ENCODE data around the gene UBE2N.

Gene UBE2N, protein sequence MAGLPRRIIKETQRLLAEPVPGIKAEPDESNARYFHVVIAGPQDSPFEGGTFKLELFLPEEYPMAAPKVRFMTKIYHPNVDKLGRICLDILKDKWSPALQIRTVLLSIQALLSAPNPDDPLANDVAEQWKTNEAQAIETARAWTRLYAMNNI

DNA sequence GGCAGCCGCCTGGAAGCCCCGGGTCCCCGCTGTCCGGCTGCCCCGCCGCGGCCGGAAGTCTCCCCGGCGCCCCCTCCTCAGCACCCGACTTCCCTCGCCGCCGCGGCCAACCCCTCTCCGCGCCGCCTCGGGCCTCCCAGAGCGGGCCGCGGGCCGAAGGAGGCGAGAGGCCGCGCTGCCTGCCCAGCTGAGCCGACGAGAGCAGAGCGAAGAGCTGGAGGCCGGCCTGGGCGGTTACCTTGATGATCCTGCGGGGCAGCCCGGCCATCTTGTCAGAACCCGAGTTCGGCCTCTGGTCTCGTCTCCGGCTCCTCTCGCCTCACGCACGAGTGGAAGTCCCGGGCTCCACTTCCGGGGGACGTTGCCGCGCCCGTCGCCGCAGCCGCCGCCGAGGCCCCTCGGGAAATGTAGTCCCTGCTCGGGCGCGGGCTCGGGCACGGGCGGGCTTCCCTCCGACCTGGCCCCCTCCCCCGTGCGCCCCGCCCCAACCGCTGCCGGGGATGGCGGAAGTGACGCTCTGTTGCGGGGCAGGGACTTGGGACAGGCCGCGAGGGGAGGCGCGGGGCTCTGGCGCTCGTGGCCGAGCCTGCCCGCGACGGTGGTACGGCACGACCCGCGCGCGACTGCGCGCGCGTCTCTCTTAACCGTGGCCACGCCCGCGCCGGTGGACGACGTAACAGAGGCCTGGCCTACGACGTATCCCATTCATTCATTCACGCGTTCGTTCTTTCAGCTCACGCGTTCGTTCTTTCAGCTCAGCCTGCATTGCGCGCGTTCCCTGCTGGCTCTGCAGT lies at the start of gene UBE2N:
TSS of gene UBE2N (minus strand) at position 331 of the 794 bp plus-strand sequence. CDS start at position 268, 63 bp downstream.
- DNase-seq (ENCODE audit: low spot score) = peak; percentile 98

DNA sequence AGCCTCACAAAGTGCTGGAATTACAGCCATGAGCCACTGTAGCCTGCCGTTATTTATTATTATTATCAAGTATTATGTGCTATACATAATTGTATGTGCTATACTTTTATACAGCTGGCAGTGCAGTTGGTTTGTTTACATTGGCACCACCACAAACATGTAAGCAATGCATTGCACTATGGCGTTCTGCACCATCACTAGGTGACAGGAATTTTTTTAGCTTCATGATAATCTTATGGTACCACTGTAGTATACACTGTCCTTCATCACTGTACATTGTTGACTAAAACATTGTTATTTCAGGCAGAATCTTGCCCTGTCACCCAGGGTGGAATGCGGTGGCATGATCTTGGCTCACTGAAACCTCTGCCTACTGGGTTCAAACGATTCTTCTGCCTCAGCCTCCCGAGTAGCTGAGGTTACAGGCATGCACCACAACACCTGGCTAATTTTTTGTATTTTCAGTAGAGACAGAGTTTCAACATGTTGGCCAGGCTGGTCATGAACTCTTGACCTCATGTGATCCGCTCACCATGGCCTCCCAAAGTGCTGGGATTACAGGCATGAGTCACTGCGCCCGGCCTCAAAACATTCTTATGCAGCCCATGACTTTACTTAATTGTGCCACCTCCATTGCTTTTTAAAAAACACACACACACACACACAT lies 42.7 kb upstream of the UBE2N start:
- no peak for DNase-seq (ENCODE audit: low spot score)

DNA sequence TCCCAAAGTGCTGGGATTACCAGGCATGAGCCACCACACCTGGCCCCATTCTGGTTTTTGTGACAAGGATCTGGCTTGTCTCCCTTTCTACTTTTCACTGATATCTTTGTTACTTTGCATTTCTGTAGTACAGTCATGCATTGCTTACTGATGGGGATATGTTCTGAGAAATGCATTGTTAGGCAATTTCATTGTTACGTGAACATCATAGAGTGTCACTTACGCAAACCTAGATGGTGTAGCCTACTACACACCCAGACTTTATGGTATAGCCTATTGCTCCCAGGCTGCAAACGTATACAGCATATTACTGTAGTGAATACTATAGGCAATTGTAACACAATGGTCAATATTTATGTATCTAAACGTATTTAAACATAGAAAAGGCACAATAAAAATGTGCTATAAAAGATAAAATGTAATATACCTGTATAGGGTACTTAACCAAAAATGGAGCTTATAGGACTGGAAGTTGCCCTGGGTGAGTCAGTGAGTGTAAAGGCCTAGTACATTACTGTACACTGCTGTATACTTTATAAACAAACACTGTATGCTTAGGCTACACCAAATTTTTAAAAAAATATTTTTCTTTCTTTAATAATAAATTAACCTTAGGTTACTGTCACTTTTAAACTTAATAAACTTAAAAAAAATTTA lies 41.5 kb upstream of the UBE2N start:
- no peak for DNase-seq (ENCODE audit: low spot score)

DNA sequence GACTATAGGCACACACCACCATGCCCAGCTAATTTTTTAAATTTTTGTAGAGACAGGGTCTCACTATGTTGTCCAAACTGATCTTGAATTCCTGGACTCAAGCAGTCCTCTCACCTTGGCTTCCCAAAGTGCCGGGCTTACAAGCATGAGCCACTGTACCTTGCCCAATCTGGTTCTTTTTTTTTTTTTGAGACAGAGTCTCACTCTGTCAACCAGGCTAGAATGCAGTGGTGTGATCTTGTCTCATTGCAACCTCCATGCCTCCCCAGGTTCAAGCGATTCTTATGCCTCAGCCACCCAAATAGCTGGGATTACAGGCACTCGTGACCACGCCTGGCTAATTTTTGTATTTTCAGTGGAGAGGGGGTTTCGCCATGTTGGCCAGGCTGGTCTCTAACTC lies 41.0 kb upstream of the UBE2N start:
- DNase-seq (ENCODE audit: low spot score) = no peak

DNA sequence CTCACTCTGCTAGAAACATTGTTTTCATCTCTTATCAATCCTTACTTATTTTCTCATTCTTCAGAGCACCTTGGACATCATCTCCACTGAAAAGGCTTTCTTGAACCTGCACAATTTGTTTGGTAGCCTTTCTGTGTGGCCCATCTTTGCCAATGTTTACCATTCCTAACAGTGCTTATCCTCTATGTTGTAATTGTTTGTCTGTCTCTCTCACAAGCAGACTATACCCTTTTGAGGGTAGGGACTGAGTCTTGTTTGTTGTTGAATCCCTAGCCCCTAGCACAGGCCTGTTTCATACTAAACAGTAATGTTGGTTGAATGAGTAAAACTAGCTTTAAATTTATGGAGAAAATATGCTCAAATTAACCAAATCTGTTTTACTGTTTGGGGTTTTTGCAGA lies 34.8 kb upstream of the UBE2N start:
- DNase-seq (ENCODE audit: low spot score) = no peak

DNA sequence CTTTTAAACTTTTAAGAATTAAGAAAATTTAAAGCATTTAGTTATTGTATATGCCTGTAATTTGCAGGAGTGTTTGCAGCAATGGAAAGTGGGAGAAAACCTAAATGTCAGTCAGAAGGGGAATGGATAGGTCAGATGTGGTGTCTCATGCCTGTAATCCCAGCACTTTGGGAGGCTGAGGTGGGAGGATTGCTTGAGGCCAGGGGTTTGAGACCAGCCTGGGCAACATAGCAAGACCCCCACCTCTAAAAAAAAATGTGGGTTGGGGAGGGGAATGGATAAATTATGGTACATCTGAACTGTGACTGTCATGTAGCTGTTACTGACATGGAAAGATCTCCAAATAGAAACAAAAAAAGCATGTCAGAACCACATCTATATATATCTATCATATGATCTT lies 27.6 kb upstream of the UBE2N start:
- no peak for DNase-seq (ENCODE audit: low spot score)

DNA sequence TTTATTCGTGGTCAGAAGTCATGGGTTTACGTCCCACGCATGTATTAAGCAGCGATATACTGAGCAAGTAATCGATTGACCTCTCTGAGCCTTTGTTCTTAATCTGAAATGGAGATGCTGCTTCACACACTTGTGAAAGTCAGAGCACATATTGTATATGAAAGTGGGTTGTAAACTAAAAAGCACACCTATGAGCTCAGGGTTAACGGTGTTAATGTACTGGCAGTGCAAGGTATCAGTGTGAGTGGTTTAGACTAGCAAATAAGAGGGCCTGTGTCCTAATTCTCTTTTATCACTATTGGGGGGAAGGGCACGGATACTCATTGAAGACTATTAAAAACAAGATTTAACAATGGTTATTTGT lies 26.2 kb upstream of the UBE2N start:
- DNase-seq (ENCODE audit: low spot score) = peak; percentile 12

DNA sequence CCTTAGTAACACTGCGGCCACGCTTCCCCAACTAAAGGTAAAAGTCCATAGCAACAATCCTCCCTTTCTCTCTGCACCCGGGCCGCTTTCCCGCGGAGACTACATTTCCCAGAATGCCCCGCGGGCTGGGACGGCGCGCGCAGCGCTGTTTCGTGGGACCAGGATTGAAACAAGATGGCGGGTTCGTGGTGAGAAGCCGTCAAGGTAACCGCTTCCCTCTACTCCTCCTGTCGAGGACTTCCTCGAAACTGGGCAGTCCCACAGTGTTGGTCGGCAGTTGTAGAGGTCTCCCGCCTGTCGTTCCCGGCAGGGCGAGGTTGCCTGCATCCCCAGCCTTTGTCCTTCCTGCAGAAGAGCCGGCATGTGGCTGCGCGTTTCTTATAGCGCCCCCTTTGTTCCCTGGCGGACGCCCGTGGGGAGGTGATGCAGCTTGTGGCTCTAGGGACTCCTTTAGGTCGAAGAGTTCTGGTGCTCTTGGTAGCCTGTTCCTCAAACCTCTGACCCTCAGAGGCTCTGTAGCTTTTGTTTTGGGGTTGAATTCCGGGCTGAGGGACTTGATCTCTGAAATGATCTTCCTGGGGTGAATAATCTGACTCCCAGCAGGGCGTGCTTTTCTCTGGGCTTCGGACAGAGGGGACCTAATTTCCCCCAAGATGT lies 25.7 kb upstream of the UBE2N start, which contains the start of gene MRPL42:
TSS of gene MRPL42 (plus strand) at position 164 of the 657 bp plus-strand sequence. CDS start 1,772 bp downstream, outside the sequence.
- peak; percentile 95 for DNase-seq (ENCODE audit: low spot score)

DNA sequence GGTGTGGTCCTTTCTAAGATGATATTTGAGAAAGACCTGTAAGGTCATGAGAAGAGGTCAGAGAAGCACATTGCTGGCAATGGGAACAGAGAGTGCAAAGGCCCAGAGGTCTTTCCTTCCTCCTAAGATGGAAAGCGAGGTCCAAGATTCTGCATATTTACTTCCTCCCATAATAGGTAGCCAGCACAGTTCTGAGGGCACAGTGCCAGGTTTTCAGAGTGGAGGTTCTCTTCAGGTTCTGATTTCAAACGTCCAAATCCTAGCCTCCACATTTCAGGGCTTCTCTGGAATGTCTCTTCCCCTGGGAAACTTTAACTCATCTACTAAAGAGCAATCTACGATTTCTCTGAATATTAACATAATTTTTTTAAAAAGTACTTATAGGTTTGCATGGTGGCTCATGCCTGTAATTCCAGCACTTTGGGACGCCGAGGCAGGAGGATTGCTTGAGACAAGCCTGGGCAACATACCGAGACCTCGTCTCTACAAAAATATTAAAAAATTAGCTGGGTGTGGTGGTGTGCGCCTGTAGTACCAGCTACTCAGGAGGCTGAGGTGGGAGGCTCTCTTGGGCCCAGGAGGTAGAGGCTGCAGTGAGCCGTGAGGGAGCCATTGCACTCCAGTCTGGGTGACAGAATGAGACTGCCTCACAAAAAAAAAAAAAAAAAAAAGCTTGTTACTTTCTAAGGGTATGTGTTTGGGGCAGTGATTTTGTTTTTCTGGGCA lies 25.0 kb upstream of the UBE2N start:
- DNase-seq (ENCODE audit: low spot score) = no peak

DNA sequence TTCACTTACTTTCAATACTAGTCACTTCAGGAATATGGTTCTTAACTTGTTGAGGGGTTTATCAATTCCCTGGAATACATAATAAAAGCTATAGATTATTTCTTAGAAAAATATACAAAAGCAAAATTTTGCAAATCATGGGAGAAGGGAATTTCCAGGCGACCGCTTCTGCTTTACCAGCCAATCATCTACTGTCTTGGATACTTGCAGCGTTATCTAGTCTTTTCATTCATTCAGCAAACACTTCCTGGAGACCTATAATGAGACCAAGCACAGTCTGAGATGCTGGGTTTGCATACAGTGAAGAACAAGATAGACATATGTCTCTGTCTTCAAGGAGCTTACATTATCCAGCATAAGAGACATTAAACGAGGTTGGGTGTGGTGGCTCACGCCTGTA lies 24.1 kb upstream of the UBE2N start:
- no peak for DNase-seq (ENCODE audit: low spot score)

DNA sequence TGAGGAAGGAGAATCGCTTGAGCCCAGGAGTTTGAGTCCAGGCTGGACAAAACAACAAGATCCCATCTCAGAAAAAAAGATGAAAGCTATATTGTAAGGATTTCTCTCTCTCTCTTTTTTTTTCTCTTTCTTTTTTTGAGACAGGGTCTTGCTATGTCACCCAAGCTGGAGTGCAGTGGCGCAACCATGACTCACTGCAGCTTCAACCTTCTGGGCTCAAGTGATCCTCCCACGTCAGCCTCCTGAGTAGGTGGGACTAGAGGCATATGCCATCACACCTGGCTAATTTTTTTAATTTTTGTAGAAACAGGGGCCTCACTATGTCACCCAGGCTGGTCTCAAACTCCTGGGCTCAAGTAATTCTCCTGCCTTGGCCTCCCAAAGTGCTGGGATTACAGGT lies 19.8 kb upstream of the UBE2N start:
- DNase-seq (ENCODE audit: low spot score) = no peak

DNA sequence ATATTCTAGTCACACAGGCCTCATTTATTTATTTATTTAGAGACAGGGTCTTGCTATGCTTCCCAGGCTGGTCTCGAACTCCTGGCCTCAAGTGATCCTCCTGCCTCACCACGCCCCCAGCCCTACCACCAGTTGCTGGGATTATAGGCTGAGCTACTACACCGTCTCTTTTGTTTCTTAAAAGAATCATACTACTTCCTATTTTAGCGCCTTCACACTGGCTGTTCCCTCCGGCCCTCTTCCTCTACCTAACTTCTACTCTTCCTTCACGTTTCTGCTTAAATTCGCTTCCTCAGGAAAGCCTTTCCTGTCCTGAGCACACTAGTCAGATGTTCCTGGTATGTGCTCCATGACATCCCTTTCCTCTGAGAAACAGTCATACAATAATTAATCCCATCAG lies 19.2 kb upstream of the UBE2N start:
- no peak for DNase-seq (ENCODE audit: low spot score)

DNA sequence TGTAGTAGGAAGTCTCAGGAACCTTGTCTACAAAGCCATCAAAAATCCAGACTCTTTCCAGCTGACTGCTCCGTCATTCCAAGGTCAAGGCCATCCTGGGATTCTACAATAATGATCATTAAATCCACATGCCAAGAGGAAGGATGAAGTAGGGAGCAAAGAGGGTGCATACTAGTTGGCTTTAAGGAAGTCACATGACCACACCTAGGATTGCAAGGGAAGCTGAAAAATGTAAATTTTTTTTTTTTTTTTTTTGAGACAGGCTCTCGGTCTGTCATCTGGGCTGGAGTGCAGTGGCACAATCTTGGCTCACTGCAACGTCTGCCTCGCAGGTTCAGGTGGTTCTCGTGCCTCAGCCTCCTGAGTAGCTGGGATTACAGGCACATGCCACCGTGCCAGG lies 18.3 kb upstream of the UBE2N start:
- no peak for DNase-seq (ENCODE audit: low spot score)

DNA sequence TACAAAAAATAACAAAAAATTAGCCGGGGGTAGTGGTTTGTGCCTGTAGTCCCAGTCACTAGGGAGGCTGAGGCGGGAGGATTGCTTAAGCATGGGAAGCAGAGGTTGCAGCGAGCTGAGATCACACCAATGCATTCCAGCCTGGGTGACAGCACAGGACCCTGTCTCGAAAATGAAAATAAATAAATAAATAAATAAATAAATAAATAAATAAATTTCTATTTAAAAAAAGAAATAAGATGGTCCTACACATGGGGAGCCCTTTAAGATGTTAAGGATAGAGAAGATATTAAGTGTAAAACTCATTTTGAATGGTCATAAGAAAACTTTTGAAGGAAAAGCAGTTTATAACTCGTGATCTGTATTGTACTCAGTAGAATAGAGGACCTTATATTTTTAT lies 17.4 kb upstream of the UBE2N start:
- DNase-seq (ENCODE audit: low spot score) = no peak

DNA sequence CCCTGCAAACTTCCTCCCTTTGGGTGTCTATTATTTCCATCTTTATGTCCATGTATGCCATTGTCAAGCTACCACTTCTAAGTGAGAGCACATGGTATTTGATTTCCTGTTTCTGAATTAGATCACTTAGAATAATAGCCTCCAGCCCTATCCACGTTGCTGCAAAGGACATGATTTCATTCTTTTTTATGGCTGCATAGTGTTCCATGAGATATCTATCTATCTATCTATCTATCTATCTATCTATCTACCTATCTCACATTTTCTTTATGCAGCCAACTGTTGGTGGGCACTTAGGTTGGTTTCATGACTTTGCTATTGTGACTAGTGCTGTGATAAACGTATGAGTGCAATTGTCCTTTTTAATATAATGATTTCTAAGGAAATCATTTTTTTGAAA lies 14.3 kb upstream of the UBE2N start:
- no peak for DNase-seq (ENCODE audit: low spot score)

DNA sequence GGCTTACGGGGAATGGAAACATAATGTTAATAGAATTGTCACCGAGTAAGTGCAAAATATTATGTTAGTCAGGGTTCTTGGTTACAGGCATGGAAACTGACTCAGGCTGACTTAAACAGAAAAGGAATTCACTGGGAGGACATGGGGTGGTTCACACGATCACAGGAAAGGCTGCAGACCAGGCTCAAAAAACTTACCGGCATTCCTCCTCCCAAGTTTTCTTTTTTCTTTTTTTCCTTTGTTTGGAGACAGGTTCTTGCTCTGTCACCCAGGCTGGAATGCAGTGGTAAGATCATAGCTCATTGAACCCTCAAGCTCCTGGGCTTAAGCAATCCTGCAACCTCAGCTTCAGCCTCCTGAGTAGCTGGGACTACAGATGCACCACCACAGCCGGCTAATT lies 11.9 kb upstream of the UBE2N start:
- DNase-seq (ENCODE audit: low spot score) = no peak

DNA sequence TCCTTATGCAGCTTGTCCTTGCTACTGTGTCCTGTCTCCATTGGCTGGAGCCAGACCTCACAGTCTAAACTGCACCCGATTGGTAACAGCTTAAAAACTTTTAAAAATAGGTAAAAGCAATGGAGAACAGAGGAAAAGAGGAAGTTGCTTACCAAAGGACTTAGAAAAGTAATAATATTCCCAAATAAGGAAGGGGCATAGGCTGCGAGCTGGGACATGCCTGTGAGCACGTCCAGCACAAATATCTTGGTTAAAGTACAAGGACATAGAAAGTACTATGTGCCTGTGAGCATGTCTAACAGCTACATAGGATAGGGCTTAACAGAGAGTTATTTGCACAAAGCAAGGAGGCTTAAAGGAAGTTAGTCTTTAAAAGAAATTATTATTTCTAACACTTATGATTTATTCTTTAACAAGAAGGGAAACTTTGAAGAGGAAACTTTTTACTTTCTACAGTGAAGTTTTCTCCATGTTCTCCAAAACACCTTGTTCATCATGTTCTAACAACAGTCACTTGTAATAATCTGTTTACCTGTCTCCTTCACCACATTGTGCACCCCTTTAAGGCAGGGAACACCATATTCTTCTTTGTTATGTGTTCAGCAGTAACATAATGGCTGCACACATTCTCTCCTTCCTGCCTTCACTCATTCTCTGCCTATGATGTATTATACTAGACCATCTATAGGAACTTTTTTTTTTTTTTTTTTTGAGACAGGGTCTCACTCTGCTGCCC lies 9.8 kb upstream of the UBE2N start:
- DNase-seq (ENCODE audit: low spot score) = no peak

DNA sequence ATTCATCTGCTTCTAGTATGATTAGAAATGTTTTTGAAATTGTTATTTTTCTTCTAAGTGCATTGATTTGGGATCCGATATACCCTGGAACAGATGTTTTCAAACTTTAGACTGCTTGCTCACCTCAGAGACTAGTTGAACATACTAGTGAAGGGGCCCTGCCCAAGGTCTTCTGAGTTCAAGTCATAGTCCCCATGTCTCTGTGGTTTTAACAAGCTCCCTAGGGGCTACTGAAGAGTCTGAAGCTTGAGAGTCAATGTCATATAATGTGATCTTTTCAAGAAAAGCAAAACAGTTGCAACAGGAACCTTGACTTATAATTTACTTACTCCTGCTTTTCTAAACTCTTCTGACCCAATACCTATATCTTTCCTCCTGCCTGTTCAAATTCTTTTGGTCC lies 7.5 kb upstream of the UBE2N start:
- DNase-seq (ENCODE audit: low spot score) = no peak

DNA sequence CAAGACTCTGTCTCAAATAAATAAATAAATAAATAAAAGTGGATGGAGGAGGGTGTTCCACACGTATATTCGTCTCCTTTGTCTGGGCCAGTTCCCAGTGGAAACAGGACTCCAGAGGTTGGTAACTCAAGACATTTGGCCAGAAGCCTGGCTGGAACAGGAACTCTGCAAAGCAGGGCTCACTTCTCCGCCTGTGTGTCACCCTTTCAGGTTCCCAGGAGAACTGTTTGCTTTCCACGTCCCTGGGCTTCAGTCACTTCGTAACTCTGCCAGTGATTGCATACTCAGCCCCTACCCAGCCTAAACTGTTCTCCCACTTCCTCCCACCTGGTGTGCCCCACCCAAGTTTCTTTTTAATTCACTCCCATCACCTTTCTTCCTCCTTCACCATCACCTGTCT lies 7.0 kb upstream of the UBE2N start:
- no peak for DNase-seq (ENCODE audit: low spot score)

DNA sequence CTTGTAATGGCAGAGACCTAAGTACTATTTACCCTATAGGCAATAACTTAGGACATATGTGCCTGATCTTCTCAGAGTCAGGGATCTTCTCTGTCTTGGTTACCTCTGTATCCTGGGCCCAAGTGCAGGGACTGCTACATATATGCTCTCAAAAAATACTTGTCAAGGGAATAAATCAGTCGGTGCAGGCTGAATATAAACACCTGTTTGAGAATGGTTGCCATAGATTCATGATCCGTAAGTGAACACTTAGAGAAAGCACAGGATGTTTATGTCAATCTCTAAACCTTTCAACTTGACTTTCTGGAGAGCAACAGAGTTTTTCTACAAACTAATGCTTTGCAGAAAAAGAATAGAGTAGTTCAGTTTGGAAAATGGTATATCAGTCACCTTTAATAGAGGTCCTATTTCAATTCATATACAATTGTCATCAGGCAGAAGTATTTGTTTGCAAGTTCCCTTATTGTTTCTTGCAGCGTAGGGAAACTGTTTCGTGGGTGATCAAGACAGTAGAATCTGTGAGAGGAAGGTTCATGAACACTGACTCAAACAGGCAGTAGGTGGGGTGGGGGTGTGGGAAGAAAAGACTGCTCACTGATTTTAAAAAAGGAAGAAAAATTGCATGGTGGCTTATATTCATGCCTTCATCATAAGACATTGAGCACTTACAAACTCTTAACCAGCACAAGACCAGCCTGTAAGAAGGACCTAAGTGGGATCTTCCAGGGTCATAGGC lies 6.0 kb upstream of the UBE2N start:
- DNase-seq (ENCODE audit: low spot score) = no peak
